Tibial nerve (tissue), 4 donors: Measurements from ENCODE around the gene TSPO. TPM values are rescaled to one million over a fixed set of nuclear protein-coding genes. Genes with fewer than 3 reads are reported as not detected.

ENCODE experiments used
- DNase-seq, 2 donors: peaks; one replicate each; pipeline ENCODE4 v3.0.0-alpha.2; 2019; ENCODE audit warnings: low spot score in 2 of 2
- H3K27ac ChIP-seq, 4 donors: fragments of 200-600 bp; sonication (generic) in 3 of 4; one replicate each; pipeline ENCODE4 v1.5.1; 2017 to 2019; ENCODE audit warnings: mild to moderate bottlenecking in 1 of 4
- H3K27me3 ChIP-seq, 2 donors: fragments of 200-600 bp; sonication (generic) in 1 of 2; one replicate each; pipeline versions ENCODE4 v1.5.1 to v1.6.0; 2017 to 2019
- H3K36me3 ChIP-seq, 3 donors: fragments of 200-600 bp; sonication (generic); one replicate each; pipeline ENCODE4 v1.5.1; 2018 to 2019
- H3K4me1 ChIP-seq, 4 donors: fragments of 200-600 bp; sonication (generic) in 3 of 4; one replicate each; pipeline ENCODE4 v1.5.1; 2017 to 2019
- H3K4me3 ChIP-seq, 4 donors: fragments of 200-600 bp; sonication (generic) in 3 of 4; one replicate each; pipeline ENCODE4 v1.5.1; 2017 to 2019; ENCODE audit warnings: mild to moderate bottlenecking in 1 of 4, moderate library complexity in 1 of 4
- H3K9me3 ChIP-seq, 4 donors: fragments of 200-600 bp; sonication (generic) in 3 of 4; one replicate each; pipeline ENCODE4 v1.5.1; 2017 to 2019
- CTCF ChIP-seq, 5 experiments: fragments of 200-600 bp in 3 of 5; fragments of 450-650 bp in 2 of 5; sonication (generic) in 3 of 5; IDR thresholded peaks; one replicate each; pipeline ENCODE4 v1.5.1; 2016 to 2019; ENCODE audit warnings: antibody characterized with exemption in 5 of 5, mild to moderate bottlenecking in 3 of 5, moderate library complexity in 2 of 5
- EP300 ChIP-seq, 2 donors: sonication (generic); formaldehyde crosslinking; IDR thresholded peaks; one replicate each; pipeline ENCODE4 v1.6.1; 2017; ENCODE audit warnings: antibody characterized with exemption in 2 of 2, mild to moderate bottlenecking in 1 of 2
- POLR2A ChIP-seq, 2 donors: fragments of 450-650 bp; IDR thresholded peaks; one replicate each; pipeline ENCODE4 v1.6.1; 2017; ENCODE audit warnings: antibody characterized with exemption in 2 of 2, mild to moderate bottlenecking in 2 of 2, moderate library complexity in 2 of 2
- WGBS, 2 donors: methylation state at CpG; one replicate each; pipeline ENCODE4 v1.1.5; 2018; 5-methylcytosine and 5-hydroxymethylcytosine counted together
- total RNA-seq, 4 donors: library from RNA; depleted of rRNA; stranded (reverse); fragments of >200 nt; gene quantifications; one replicate each; pipeline ENCODE4 v1.1.0, GENCODE V29; 2016

TSPO gene
- total RNA-seq, 4 donors from 2014 or later = 399 to 538 (median 485) TPM

- no peak for DNase-seq
- peaks cover 0 to 16% (median 0%) of the 10 kb centered on the region in 3 donors for H3K36me3 ChIP-seq
- no peak overlapping the region for H3K27ac ChIP-seq
- 78 to 79% methylated on average over 15 of the region's 15 CpGs for WGBS, 2 donors
- H3K4me1 ChIP-seq = peaks cover 0 to 10% (median 3%) of the 10 kb centered on the region in 4 donors
- H3K4me3 ChIP-seq = no peak overlapping the region
- no peak for TF ChIP-seq EP300 (IDR thresholded peaks at IDR 0.05)
- TF ChIP-seq CTCF (IDR thresholded peaks at IDR 0.05) = no peak
- no peak for TF ChIP-seq POLR2A (IDR thresholded peaks at IDR 0.05)
- no peaks in the 10 kb centered on the region for H3K27me3 ChIP-seq
- no peaks in the 10 kb centered on the region for H3K9me3 ChIP-seq
These were observed 58.1 kb downstream of the TSPO start for GRCh38 chr22:43209523-43209890.

- Histone ChIP-seq H3K9me3 (no peaks in the 10 kb centered on the region), H3K4me1 (peaks cover 0 to 10% (median 3%) of the 10 kb centered on the region in 4 donors), H3K4me3 (no peak overlapping the region), H3K27me3 (no peaks in the 10 kb centered on the region), H3K36me3 (peaks cover 0 to 16% (median 0%) of the 10 kb centered on the region in 3 donors), H3K27ac (no peak overlapping the region)
- WGBS, 2 donors = 85 to 89% methylated on average over 17 to 22 of the region's 22 CpGs
- no peak for DNase-seq
- no peak for TF ChIP-seq EP300 (IDR thresholded peaks at IDR 0.05)
- TF ChIP-seq CTCF (IDR thresholded peaks at IDR 0.05) = no peak
- TF ChIP-seq POLR2A (IDR thresholded peaks at IDR 0.05) = no peak
These were observed 58.6 kb downstream of the TSPO start for GRCh38 chr22:43209971-43210370.

- no peak overlapping the region for H3K27ac ChIP-seq
- WGBS, 2 donors = 90 to 91% methylated on average over 27 to 34 of the region's 34 CpGs
- no peaks in the 10 kb centered on the region for H3K9me3 ChIP-seq
- no peaks in the 10 kb centered on the region for H3K27me3 ChIP-seq
- H3K36me3 ChIP-seq = peaks cover 0 to 16% (median 0%) of the 10 kb centered on the region in 3 donors
- peaks cover 0 to 10% (median 3%) of the 10 kb centered on the region in 4 donors for H3K4me1 ChIP-seq
- no peak overlapping the region for H3K4me3 ChIP-seq
- TF ChIP-seq POLR2A (IDR thresholded peaks at IDR 0.05) = no peak
- no peak for TF ChIP-seq CTCF (IDR thresholded peaks at IDR 0.05)
- TF ChIP-seq EP300 (IDR thresholded peaks at IDR 0.05) = no peak
- DNase-seq = no peak
These were observed 59.5 kb downstream of the TSPO start for GRCh38 chr22:43210631-43211515.

GRCh38 chr22:43211941-43212433 is 60.6 kb downstream of the TSPO start:
- Histone ChIP-seq H3K9me3 (no peaks in the 10 kb centered on the region), H3K27ac (no peak overlapping the region), H3K27me3 (no peaks in the 10 kb centered on the region), H3K36me3 (peaks cover 0 to 16% (median 0%) of the 10 kb centered on the region in 3 donors), H3K4me1 (peaks cover 0 to 10% (median 3%) of the 10 kb centered on the region in 4 donors), H3K4me3 (no peak overlapping the region)
- WGBS, 2 donors = 92% methylated on average over 13 of the region's 13 CpGs
- no peak for DNase-seq
- TF ChIP-seq POLR2A (IDR thresholded peaks at IDR 0.05) = no peak
- no peak for TF ChIP-seq EP300 (IDR thresholded peaks at IDR 0.05)
- no peak for TF ChIP-seq CTCF (IDR thresholded peaks at IDR 0.05)

- TF ChIP-seq POLR2A (IDR thresholded peaks at IDR 0.05) (no peak), CTCF (IDR thresholded peaks at IDR 0.05) (no peak), EP300 (IDR thresholded peaks at IDR 0.05) (no peak)
- Histone ChIP-seq H3K9me3 (no peaks in the 10 kb centered on the region), H3K36me3 (peaks cover 0 to 20% (median 0%) of the 10 kb centered on the region in 3 donors), H3K27ac (no peak overlapping the region), H3K4me1 (peaks cover 0 to 10% (median 3%) of the 10 kb centered on the region in 4 donors), H3K27me3 (no peaks in the 10 kb centered on the region), H3K4me3 (no peak overlapping the region)
- WGBS, 2 donors = 78 to 82% methylated on average over 14 to 23 of the region's 23 CpGs
- DNase-seq = no peak
These were observed 61.1 kb downstream of the TSPO start for GRCh38 chr22:43212434-43212952.
